Peyer's patch (tissue), 4 donors: Measurements from ENCODE around the gene DAAM1.

Experiments used
- CTCF ChIP-seq, 6 experiments: fragments of 450-650 bp in 4 of 6; fragments of 200-600 bp in 2 of 6; sonication (generic) in 1 of 6; IDR thresholded peaks; one replicate each; pipeline ENCODE4 v1.5.1; 2017 to 2019; ENCODE audit warnings: antibody characterized with exemption in 6 of 6, mild to moderate bottlenecking in 3 of 6, moderate library complexity in 1 of 6
- POLR2A ChIP-seq, 2 donors: fragments of 450-650 bp; IDR thresholded peaks; one replicate each; pipeline ENCODE4 v1.5.1; 2017; ENCODE audit warnings: antibody characterized with exemption in 2 of 2, mild to moderate bottlenecking in 2 of 2, moderate library complexity in 2 of 2

GRCh38 chr14:59243174-59243573, 54.7 kb downstream of the DAAM1 start:
- TF ChIP-seq CTCF (IDR thresholded peaks at IDR 0.05) (no peak), POLR2A (IDR thresholded peaks at IDR 0.05) (no peak)
